GM13976 (cell line): ENCODE data around the gene CCDC85C.

Experiments used
- DNase-seq: peaks from one replicate; pipeline ENCODE4 v3.0.0; 2012; ENCODE audit warnings: low spot score
- in situ Hi-C: fragments of 300-500 bp; cut with MboI; formaldehyde crosslinking; loops from one replicate; pipeline ENCODE4 v1.12.0; 2022; ENCODE audit warnings: low sequenced_read_pairs, mixed read lengths, inconsistent platforms; ENCODE audit not compliant: unreplicated experiment
- TF ChIP-seq, protein P1 (sequence below): IDR thresholded peaks from 2 replicates; pipeline ENCODE4 v1.5.1; 2012; ENCODE audit warnings: borderline replicate concordance, mild to moderate bottlenecking; ENCODE audit not compliant: insufficient read depth; ENCODE audit errors: extremely low read depth, missing control alignments, control extremely low read depth

The CCDC85C gene

DNA sequence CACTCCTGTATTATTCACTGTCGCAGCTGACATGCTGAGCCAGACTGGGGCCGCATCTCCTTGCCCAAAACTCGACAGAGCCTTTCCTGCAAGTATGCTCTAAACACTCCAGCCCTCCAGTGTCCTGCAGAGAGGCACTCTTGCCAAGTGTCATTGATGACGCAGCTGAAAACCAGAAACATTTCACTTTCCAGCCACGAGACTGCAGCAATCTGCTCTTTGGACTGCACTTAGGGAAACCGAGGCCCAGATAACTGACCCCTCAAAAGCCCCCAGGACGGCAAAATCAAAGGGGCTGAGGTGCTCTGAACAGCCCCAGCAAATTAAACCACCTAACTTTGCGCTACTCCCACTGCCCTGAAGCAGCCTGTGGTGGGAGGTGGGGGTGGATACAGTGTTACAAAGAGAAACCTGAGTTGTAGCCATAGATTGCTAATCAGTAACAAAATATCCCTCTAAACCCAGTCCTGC, 2.6 kb downstream of the CCDC85C start:
- in situ Hi-C loops, result no loop called here
- TF ChIP-seq, protein P1, sequence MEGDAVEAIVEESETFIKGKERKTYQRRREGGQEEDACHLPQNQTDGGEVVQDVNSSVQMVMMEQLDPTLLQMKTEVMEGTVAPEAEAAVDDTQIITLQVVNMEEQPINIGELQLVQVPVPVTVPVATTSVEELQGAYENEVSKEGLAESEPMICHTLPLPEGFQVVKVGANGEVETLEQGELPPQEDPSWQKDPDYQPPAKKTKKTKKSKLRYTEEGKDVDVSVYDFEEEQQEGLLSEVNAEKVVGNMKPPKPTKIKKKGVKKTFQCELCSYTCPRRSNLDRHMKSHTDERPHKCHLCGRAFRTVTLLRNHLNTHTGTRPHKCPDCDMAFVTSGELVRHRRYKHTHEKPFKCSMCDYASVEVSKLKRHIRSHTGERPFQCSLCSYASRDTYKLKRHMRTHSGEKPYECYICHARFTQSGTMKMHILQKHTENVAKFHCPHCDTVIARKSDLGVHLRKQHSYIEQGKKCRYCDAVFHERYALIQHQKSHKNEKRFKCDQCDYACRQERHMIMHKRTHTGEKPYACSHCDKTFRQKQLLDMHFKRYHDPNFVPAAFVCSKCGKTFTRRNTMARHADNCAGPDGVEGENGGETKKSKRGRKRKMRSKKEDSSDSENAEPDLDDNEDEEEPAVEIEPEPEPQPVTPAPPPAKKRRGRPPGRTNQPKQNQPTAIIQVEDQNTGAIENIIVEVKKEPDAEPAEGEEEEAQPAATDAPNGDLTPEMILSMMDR, result no peak
- no peak for DNase-seq

DNA sequence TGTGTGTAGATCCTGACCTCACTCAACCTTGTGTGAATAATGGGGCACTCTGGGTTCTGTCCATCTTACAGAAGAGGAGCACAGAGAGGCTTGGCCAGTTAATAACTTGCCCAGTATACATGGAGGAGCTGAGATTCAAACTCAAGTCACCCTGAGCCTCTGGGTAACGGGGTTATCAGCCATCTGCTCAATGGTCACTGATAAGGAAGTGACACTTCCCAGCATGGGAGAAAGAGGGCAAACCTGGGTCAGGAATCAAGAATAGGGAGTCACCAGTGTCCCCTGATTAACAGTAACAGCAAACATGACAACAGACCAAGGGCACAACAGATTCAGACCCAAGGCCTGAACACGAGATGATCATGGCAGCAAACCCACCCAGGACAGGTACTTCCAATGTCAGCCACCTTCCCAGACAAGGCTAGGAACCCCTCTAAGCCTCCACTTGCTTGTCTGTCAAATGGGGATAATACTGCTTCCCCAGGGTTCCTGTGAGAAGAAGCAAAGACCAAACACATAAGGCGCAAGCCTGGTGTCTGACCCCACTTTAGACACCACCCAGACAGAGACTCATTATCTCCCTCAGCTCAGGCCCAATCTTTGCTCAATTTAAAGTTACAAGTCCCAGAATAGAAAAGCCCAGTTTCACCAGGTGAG, 3.6 kb downstream of the CCDC85C start:
- DNase-seq, result no peak
- TF ChIP-seq, protein P1, result no peak
- in situ Hi-C loops, result no loop called here

DNA sequence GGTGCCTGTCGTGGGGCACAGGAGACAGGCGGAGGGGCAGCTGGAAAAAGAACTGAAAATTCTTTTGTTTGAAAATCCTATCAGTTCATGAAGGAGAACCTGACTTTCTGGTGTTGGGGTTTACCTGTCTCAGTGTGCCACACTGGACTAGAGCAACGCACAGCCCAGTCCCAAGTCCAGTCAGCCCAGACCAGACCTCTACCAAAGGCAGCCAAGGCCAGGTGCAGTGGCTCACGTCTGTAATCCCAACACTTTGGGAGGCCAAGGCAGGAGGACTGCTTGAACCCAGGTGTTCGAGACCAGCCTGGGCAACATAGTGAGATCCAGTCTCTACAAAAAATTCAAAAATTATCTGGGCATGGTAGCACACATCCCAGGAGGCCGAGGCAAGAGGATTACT, 4.6 kb downstream of the CCDC85C start:
- no peak for DNase-seq
- in situ Hi-C loops, result no loop called here

DNA sequence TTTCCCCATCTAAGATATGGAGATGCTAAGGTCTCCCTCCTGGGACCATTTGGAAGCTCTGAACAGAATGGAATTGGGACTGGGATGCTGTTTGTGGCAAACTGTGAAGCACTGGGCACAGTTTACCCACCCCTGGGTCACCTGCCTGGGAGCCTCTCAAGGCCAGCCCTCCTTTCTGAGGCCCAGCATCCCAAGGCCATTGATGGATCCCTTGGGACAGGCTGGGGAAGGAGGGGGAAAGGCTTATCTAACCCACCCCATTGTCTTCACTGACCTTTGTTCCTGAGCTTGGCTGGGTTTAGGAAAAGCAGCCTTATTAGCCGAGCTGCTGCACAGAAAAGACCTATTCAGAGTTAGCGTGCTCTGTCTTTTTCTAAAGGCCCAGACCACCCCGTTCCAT, 5.2 kb downstream of the CCDC85C start:
- in situ Hi-C loops, result no loop called here
- no peak for DNase-seq
- TF ChIP-seq, protein P1, result no peak

More for the DNA sequence above, 4.6 kb downstream of the CCDC85C start:
- TF ChIP-seq, protein P1, result no peak

DNA sequence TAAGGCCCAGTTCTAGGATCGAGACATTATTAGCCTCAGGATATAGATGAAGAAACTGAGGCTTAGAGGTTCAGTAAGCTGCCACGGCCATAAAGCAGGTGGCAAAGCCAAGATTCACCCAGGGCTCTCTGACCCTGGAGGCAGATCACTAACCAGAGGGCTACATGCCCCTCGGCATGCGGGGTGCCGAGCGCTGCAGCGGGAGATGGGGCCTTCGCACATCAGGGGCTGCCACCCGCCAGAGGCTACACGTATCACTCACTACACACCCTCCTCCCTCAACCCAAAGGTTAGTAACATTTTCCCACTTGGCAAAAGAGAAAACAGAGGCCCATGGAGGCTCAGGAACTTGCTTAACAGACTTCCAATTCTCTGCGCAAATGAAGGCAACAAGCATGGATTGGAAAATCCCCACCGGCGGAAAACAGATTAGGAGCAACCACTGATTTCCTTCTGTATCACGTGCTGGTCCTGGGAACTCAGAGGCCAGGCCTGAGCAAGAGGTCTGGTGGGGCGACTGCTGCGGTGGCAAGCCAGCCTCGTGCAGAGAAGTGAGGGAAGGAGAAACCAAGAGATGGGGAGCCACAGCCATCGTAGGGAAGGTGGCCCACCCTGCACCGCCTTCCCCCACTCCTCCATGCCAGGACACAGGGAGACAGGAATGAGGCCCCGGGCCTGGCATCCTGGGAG, 6.0 kb downstream of the CCDC85C start:
- TF ChIP-seq, protein P1, result no peak
- DNase-seq, result no peak
- in situ Hi-C loops, result no loop called here

DNA sequence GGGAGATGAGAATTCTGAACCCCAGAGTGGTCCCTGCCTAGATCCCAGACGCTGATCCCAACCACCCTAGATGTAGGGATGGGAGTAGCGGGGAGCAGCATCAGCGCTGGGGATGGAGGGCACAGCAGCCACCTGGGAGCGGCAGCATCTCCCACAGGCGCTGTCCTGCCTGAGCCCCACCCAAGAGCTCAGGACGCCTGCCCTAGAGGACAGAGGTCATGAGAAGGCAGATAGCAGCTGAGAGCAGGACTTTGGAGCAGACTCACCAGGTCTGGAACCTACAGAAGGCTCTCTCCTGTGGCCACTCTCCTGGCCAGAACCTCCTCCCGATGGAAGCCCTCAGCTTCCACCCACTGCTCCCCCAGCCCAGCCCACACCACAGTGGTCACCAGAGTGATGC, 7.2 kb downstream of the CCDC85C start:
- in situ Hi-C loops, result no loop called here

More for the DNA sequence above, 7.2 kb downstream of the CCDC85C start:
- no peak for DNase-seq
- TF ChIP-seq, protein P1, result no peak
